Testis (tissue), 2 donors: ENCODE results near the gene RASGRP4.

Experiments
- POLR2A ChIP-seq: fragments of 450-650 bp; IDR thresholded peaks from one replicate; pipeline ENCODE4 v1.6.1; 2017; ENCODE audit warnings: antibody characterized with exemption, mild to moderate bottlenecking, moderate library complexity
- TF ChIP-seq, protein P1 (sequence below), 3 experiments: fragments of 450-650 bp in 2 of 3; fragments of 200-600 bp in 1 of 3; sonication (generic) in 1 of 3; IDR thresholded peaks; one replicate each; pipeline ENCODE4 v1.5.1; 2016 to 2019; ENCODE audit warnings: antibody characterized with exemption in 3 of 3, mild to moderate bottlenecking in 2 of 3, moderate library complexity in 1 of 3

DNA sequence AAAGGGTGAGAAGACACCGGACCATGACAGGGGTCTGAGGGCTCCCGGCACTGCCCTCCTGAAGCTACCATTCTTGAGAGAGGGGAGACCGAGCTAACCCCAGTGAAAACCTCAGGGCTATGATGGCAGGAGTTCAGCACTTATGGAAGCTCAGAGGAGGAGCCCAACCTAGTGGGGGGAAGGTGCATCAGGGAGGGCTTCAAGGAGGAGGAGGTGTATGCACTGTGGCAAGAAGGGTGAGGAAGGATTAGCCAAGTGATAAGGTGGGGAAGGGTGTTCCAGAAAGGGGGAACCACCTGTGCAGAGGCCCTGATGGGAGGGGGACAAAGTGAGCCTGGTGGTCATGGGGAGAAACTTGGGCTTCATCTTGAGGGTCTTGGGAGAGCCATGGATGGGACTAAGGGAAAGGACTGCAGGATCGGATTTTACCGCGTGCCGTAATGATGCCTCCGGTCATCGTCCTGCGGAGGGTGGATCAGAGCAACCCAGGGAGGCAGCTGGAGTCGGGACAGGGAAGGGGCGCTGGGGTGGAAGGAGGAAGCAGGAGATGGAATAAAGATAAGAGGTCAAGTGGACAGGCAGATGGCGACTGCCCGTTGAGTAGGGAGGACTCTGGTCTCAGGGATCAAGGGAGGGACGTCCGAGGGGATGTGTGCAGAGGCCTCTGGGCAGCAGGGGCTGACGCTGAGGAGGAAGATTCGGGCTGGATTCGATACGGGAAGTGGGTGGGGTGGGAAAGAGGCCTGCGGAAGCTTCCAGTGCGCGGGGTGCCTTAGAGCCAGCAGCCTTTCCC is 65.0 kb downstream of the RASGRP4 start:
- TF ChIP-seq POLR2A: no peak
- TF ChIP-seq, protein P1, sequence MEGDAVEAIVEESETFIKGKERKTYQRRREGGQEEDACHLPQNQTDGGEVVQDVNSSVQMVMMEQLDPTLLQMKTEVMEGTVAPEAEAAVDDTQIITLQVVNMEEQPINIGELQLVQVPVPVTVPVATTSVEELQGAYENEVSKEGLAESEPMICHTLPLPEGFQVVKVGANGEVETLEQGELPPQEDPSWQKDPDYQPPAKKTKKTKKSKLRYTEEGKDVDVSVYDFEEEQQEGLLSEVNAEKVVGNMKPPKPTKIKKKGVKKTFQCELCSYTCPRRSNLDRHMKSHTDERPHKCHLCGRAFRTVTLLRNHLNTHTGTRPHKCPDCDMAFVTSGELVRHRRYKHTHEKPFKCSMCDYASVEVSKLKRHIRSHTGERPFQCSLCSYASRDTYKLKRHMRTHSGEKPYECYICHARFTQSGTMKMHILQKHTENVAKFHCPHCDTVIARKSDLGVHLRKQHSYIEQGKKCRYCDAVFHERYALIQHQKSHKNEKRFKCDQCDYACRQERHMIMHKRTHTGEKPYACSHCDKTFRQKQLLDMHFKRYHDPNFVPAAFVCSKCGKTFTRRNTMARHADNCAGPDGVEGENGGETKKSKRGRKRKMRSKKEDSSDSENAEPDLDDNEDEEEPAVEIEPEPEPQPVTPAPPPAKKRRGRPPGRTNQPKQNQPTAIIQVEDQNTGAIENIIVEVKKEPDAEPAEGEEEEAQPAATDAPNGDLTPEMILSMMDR (IDR thresholded peaks at IDR 0.05): no peak
